GM23338 (cell line): Measurements from ENCODE around the gene DNAJC4. TPM values are rescaled to one million over a fixed set of nuclear protein-coding genes. Genes with fewer than 3 reads are reported as not detected.

Experiments used
- ATAC-seq: fragments of 200-7000 bp; cut with Tn5 transposase; 3 replicates; pipeline ENCODE4 v1.9.1; 2020
- DNase-seq: peaks from one replicate; pipeline ENCODE4 v3.0.0-alpha.2; 2015; ENCODE audit warnings: low spot score
- H2AFZ ChIP-seq: fragments of 200-600 bp; sonication (generic); 2 replicates; pipeline ENCODE4 v1.8.0; 2016; ENCODE audit warnings: antibody characterized with exemption, mild to moderate bottlenecking, moderate library complexity
- H3F3A ChIP-seq: fragments of 200-600 bp; sonication (generic); replicated peaks from 2 replicates; pipeline ENCODE4 v1.8.0; 2017; ENCODE audit warnings: antibody characterized with exemption, mixed run types, low read depth
- H3K27ac ChIP-seq: fragments of 200-600 bp; sonication (generic); 2 replicates; pipeline ENCODE4 v1.6.1; 2016; ENCODE audit warnings: low read depth
- H3K27me3 ChIP-seq: fragments of 200-600 bp; sonication (generic); 2 replicates; pipeline ENCODE4 v1.8.0; 2016; ENCODE audit warnings: mild to moderate bottlenecking, mixed run types, moderate library complexity; ENCODE audit not compliant: insufficient read depth
- H3K36me3 ChIP-seq: fragments of 200-600 bp; sonication (generic); 2 replicates; pipeline ENCODE4 v1.8.0; 2016; ENCODE audit warnings: mild to moderate bottlenecking; ENCODE audit not compliant: insufficient read depth
- H3K4me1 ChIP-seq: fragments of 200-600 bp; sonication (generic); 2 replicates; pipeline ENCODE4 v1.8.0; 2016; ENCODE audit warnings: mild to moderate bottlenecking, moderate library complexity; ENCODE audit not compliant: insufficient read depth
- H3K4me2 ChIP-seq: fragments of 200-600 bp; sonication (generic); 2 replicates; pipeline ENCODE4 v1.7.1; 2017; ENCODE audit warnings: mixed run types
- H3K4me3 ChIP-seq: fragments of 200-600 bp; sonication (generic); 2 replicates; pipeline ENCODE4 v1.6.1; 2016; ENCODE audit warnings: mixed run types
- H3K79me2 ChIP-seq: fragments of 200-600 bp; sonication (generic); replicated peaks from 2 replicates; pipeline ENCODE4 v1.8.0; 2017; ENCODE audit warnings: mild to moderate bottlenecking; ENCODE audit not compliant: insufficient read depth
- H3K9me2 ChIP-seq: fragments of 200-600 bp; sonication (generic); 2 replicates; pipeline ENCODE4 v1.8.0; 2017; ENCODE audit not compliant: insufficient read depth
- H4K20me1 ChIP-seq: fragments of 200-600 bp; sonication (generic); replicated peaks from 2 replicates; pipeline ENCODE4 v1.8.0; 2017; ENCODE audit warnings: mild to moderate bottlenecking; ENCODE audit not compliant: insufficient read depth
- H3K27ac Mint-ChIP-seq: 2 replicates; pipeline ENCODE4 v1.8.0; 2020; ENCODE audit warnings: inconsistent platforms, mild to moderate bottlenecking, moderate library complexity, mixed read lengths
- H3K27me3 Mint-ChIP-seq: 3 replicates; pipeline ENCODE4 v1.8.0; 2022; ENCODE audit warnings: low read depth, mild to moderate bottlenecking, moderate library complexity, mixed read lengths, inconsistent platforms; ENCODE audit not compliant: insufficient read depth, poor library complexity
- H3K36me3 Mint-ChIP-seq: 3 replicates; pipeline ENCODE4 v1.8.0; 2021; ENCODE audit warnings: low read depth, mild to moderate bottlenecking, inconsistent platforms, moderate library complexity, mixed read lengths
- H3K4me1 Mint-ChIP-seq: 3 replicates; pipeline ENCODE4 v1.8.0; 2020; ENCODE audit warnings: mild to moderate bottlenecking, inconsistent platforms, mixed read lengths
- H3K4me3 Mint-ChIP-seq: 3 replicates; pipeline ENCODE4 v1.8.0; 2021; ENCODE audit warnings: moderate library complexity, mild to moderate bottlenecking, inconsistent platforms, mixed read lengths
- H3K9me3 Mint-ChIP-seq: 3 replicates; pipeline ENCODE4 v1.8.0; 2020; ENCODE audit warnings: moderate library complexity, mild to moderate bottlenecking, inconsistent platforms, mixed read lengths
- CREB1 ChIP-seq: fragments of 250-450 bp; sonication (Bioruptor Pico); IDR thresholded peaks from 2 replicates; pipeline ENCODE4 v1.5.0; 2020; ENCODE audit warnings: low read depth, mild to moderate bottlenecking, moderate library complexity
- EZH2 ChIP-seq: fragments of 200-600 bp; sonication (generic); IDR thresholded peaks from one replicate; pipeline ENCODE4 v1.8.0; 2017; ENCODE audit warnings: antibody characterized with exemption, mild to moderate bottlenecking, low read depth; ENCODE audit not compliant: unreplicated experiment
- EZH2phosphoT487 ChIP-seq: fragments of 200-600 bp; sonication (generic); IDR thresholded peaks from one replicate; pipeline ENCODE4 v1.8.1; 2018; ENCODE audit warnings: antibody characterized with exemption; ENCODE audit not compliant: unreplicated experiment
- NANOG ChIP-seq: IDR thresholded peaks from 2 replicates; pipeline ENCODE4 v1.6.1; 2016; ENCODE audit warnings: antibody characterized with exemption, borderline replicate concordance
- POLR2AphosphoS5 ChIP-seq: IDR thresholded peaks from 2 replicates; pipeline ENCODE4 v1.6.1; 2016; ENCODE audit warnings: antibody characterized with exemption, low read depth
- REST ChIP-seq: IDR thresholded peaks from one replicate; pipeline ENCODE4 v1.6.1; 2018; ENCODE audit warnings: antibody characterized with exemption; ENCODE audit not compliant: unreplicated experiment
- STAT1 ChIP-seq: IDR thresholded peaks from one replicate; pipeline ENCODE4 v1.6.1; 2016; ENCODE audit warnings: antibody characterized with exemption; ENCODE audit not compliant: unreplicated experiment
- ZNF114 ChIP-seq: fragments of 250-450 bp; sonication (Bioruptor Pico); IDR thresholded peaks from 2 replicates; pipeline ENCODE4 v1.5.0; 2020; ENCODE audit warnings: mild to moderate bottlenecking, moderate library complexity
- ZNF331 ChIP-seq: fragments of 250-450 bp; sonication (Bioruptor Pico); IDR thresholded peaks from 2 replicates; pipeline ENCODE4 v1.5.0; 2020; ENCODE audit warnings: low read depth, mild to moderate bottlenecking, moderate library complexity
- ZNF462 ChIP-seq: fragments of 250-450 bp; sonication (Bioruptor Pico); IDR thresholded peaks from 2 replicates; pipeline ENCODE4 v1.5.0; 2020; ENCODE audit warnings: mild to moderate bottlenecking, moderate library complexity
- polyA plus RNA-seq: library from polyadenylated mRNA; unstranded; fragments of >200 nt; fragmentation: Nextera tagmentation; extraction: Ambion mirVana; gene quantifications from 2 replicates; pipeline ENCODE4 v1.2.1, GENCODE V29; 2016
- total RNA-seq: library from RNA; depleted of rRNA; stranded (reverse); fragments of >200 nt; shearing (Covaris generic); gene quantifications from 2 replicates; pipeline ENCODE4 v1.2.3, GENCODE V29; 2014

Gene DNAJC4
- total and polyA plus RNA-seq, 2 experiments from 2014 or later, result 10.5 to 34.4 TPM

GRCh38 chr11:64201543-64201942 is 28.8 kb upstream of the DNAJC4 start:
- ATAC-seq, result no peak
- no peak overlapping the region for H3K27ac ChIP-seq
- H4K20me1 ChIP-seq, result peaks cover 54% of the 10 kb centered on the region

More at GRCh38 chr11:64201543-64201942, 28.8 kb upstream of the DNAJC4 start:
- H3K4me2 ChIP-seq, result no peak overlapping the region
- TF ChIP-seq STAT1, result no peak
- no peak for TF ChIP-seq EZH2phosphoT487
- no peak for TF ChIP-seq ZNF114
- TF ChIP-seq EZH2, result no peak
- no peak for TF ChIP-seq ZNF462 (CRISPR knock-in tag)
- no peak for TF ChIP-seq REST
- TF ChIP-seq ZNF331 (CRISPR knock-in tag), result no peak
- TF ChIP-seq POLR2AphosphoS5, result no peak
- TF ChIP-seq NANOG, result no peak
- TF ChIP-seq CREB1 (CRISPR knock-in tag), result no peak
- H3K36me3 Mint-ChIP-seq, result peaks cover 94% of the 10 kb centered on the region
- H3K36me3 ChIP-seq, result peaks cover 73% of the 10 kb centered on the region
- no peak for DNase-seq
- H3K4me3 Mint-ChIP-seq, result no peak overlapping the region
- H3F3A ChIP-seq, result peaks cover 68% of the 10 kb centered on the region
- no peaks in the 10 kb centered on the region for H3K9me2 ChIP-seq
- no peak overlapping the region for H3K4me3 ChIP-seq
- 0 out of 2 replicates have a peak, but pooled peaks cover 10% of the 10 kb centered on the region for H3K79me2 ChIP-seq
- H3K9me3 Mint-ChIP-seq, result no peaks in the 10 kb centered on the region
- H3K27me3 ChIP-seq, result no peaks in the 10 kb centered on the region
- no peak overlapping the region for H2AFZ ChIP-seq
- peaks cover 14% of the 10 kb centered on the region for H3K4me1 Mint-ChIP-seq
- H3K27me3 Mint-ChIP-seq, result peaks cover 5% of the 10 kb centered on the region
- no peak overlapping the region for H3K27ac Mint-ChIP-seq
- H3K4me1 ChIP-seq, result no peaks in the 10 kb centered on the region; the same call in 1 of the 2 replicates
